Measurements from ENCODE around the gene KDM4B. TPM values are rescaled to one million over a fixed set of nuclear protein-coding genes. Genes with fewer than 3 reads are reported as not detected.

KDM4B gene
- total RNA-seq, 1 donor from 2014 or later = 46.0 TPM

DNA sequence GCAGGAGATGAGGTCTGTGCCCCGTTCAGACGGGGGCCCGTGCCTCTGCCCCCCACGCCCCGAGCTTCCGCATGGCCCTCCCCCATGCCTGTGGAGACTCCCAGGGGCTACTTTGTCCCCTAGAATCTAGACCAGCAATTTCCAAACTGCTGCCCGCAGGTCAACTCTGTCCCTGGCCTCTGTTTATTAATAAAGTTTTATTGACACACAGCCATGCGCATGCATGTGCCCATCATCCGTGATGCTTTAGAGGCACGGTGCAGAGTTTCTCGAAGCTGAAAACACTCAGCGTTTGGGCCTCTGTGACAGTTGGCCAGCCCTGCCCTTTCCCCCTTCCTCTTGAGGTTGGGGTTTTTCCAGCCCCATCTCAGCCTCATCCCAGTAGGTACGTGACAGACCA lies 140.0 kb downstream of the KDM4B start:
- H3K27ac ChIP-seq = no peak overlapping the region
- H3K9me3 ChIP-seq = no peaks in the 10 kb centered on the region
- TF ChIP-seq, protein P1, sequence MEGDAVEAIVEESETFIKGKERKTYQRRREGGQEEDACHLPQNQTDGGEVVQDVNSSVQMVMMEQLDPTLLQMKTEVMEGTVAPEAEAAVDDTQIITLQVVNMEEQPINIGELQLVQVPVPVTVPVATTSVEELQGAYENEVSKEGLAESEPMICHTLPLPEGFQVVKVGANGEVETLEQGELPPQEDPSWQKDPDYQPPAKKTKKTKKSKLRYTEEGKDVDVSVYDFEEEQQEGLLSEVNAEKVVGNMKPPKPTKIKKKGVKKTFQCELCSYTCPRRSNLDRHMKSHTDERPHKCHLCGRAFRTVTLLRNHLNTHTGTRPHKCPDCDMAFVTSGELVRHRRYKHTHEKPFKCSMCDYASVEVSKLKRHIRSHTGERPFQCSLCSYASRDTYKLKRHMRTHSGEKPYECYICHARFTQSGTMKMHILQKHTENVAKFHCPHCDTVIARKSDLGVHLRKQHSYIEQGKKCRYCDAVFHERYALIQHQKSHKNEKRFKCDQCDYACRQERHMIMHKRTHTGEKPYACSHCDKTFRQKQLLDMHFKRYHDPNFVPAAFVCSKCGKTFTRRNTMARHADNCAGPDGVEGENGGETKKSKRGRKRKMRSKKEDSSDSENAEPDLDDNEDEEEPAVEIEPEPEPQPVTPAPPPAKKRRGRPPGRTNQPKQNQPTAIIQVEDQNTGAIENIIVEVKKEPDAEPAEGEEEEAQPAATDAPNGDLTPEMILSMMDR (IDR thresholded peaks at IDR 0.05) = no peak
- no peaks in the 10 kb centered on the region for H3K27me3 ChIP-seq
- H3K36me3 ChIP-seq = peaks cover 40% of the 10 kb centered on the region in 2 donors
- intact Hi-C loops (cut with DNase I) = no loop called here
- no peak for DNase-seq (ENCODE audit: low spot score in 2 of 2)
- H3K4me1 ChIP-seq = peaks cover 5 to 14% of the 10 kb centered on the region in 2 donors
- H3K4me3 ChIP-seq = no peak overlapping the region

DNA sequence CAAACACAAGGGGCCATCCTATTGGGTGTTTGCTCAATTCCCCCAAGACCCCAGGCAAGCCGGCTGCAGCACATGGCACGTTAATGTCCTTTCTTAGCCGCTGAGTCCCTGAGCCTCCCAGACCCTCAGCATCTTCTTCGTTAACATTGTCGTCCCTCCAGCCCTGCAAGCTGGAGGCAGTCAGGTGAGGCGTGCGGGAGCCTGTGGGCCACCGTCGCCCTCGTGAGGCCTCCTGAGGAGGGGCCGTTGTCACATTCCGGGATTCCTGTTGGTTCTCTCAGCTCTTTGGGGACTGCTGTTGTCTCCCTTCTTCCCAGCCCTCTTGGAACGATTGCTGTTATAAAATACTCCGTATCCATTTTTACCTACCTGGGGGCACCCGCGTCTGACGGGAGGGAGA lies 140.6 kb downstream of the KDM4B start:
- H3K9me3 ChIP-seq = no peaks in the 10 kb centered on the region
- peaks cover 40 to 44% of the 10 kb centered on the region in 2 donors for H3K36me3 ChIP-seq
- DNase-seq (ENCODE audit: low spot score in 2 of 2) = no peak
- H3K27me3 ChIP-seq = no peaks in the 10 kb centered on the region
- TF ChIP-seq, protein P1 (IDR thresholded peaks at IDR 0.05) = no peak
- peaks cover 5 to 7% of the 10 kb centered on the region in 2 donors for H3K4me1 ChIP-seq
- intact Hi-C loops (cut with DNase I) = no loop called here
- no peak overlapping the region for H3K27ac ChIP-seq
- no peak overlapping the region for H3K4me3 ChIP-seq

DNA sequence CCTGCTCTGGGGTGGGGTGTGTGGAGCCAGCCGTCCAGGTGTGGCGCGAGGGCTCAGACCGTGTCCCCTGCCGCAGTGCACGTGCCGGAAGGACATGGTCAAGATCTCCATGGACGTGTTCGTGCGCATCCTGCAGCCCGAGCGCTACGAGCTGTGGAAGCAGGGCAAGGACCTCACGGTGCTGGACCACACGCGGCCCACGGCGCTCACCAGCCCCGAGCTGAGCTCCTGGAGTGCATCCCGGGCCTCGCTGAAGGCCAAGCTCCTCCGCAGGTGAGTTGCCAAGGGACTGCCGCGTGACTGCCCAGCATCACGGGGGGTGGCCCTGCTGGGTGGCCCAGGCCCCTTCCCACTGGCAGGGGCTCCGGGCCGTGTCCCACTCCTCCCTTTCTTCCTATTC lies 141.6 kb downstream of the KDM4B start:
- Histone ChIP-seq H3K27ac (no peak overlapping the region), H3K36me3 (peaks cover 40 to 50% of the 10 kb centered on the region in 2 donors), H3K9me3 (no peaks in the 10 kb centered on the region), H3K27me3 (no peaks in the 10 kb centered on the region), H3K4me1 (no peaks in the 10 kb centered on the region), H3K4me3 (no peak overlapping the region)
- DNase-seq (ENCODE audit: low spot score in 2 of 2) = no peak
- TF ChIP-seq, protein P1 (IDR thresholded peaks at IDR 0.05) = no peak
- intact Hi-C loops (cut with DNase I) = no loop called here

DNA sequence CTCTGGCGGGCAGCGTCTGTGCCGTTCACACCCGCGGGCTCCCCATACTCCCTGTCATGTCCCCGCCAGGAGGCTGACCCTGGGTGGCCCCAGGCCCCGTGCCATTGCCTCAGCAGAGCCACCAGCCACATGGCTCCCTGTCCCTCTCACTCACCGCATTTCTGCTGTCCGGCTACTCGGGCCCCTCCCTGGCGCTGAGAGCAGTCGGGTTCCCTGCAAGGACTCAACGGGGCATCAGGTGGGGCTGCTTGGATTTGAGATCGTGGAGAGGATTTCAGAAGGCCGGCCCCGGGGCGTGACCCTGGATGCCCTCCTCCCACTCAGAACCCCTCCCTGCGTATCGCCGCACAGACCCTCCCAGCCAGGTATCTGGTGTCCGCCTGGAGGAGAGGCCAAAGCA lies 142.1 kb downstream of the KDM4B start:
- no peak for DNase-seq (ENCODE audit: low spot score in 2 of 2)
- Histone ChIP-seq H3K27ac (no peak overlapping the region), H3K4me1 (no peaks in the 10 kb centered on the region), H3K9me3 (no peaks in the 10 kb centered on the region), H3K36me3 (peaks cover 38 to 50% of the 10 kb centered on the region in 2 donors), H3K27me3 (no peaks in the 10 kb centered on the region), H3K4me3 (no peak overlapping the region)
- TF ChIP-seq, protein P1 (IDR thresholded peaks at IDR 0.05) = no peak
- intact Hi-C loops (cut with DNase I) = no loop called here

DNA sequence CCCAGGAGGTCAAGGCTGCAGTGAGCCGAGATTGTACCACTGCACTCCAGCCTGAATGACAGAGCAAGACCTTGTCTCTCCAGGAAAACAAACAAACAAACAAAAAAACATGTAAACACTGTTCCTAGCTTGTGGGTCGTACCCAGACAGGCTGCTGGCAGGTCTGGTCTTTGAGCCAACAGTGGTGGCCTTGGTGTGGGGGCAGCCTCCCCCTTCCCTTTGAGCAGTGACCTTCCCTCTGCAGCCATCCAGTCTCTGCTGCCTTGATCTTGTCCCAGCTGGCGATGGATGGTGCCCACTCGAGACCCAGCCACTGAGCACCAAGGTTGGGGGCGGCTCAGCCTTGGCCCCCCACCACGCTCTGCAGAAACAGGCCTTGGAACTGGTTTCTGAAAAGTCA lies 143.3 kb downstream of the KDM4B start:
- H3K9me3 ChIP-seq = no peaks in the 10 kb centered on the region
- no peak overlapping the region for H3K4me3 ChIP-seq
- no peaks in the 10 kb centered on the region for H3K4me1 ChIP-seq
- no peaks in the 10 kb centered on the region for H3K27me3 ChIP-seq
- H3K27ac ChIP-seq = no peak overlapping the region
- peaks cover 33 to 50% of the 10 kb centered on the region in 2 donors for H3K36me3 ChIP-seq
- DNase-seq (ENCODE audit: low spot score in 2 of 2) = no peak
- TF ChIP-seq, protein P1 (IDR thresholded peaks at IDR 0.05) = no peak
- intact Hi-C loops (cut with DNase I) = no loop called here
